Retinal pigment epithelial cell (primary cell): ENCODE data around the gene MPRIP.

ENCODE experiments used
- DNase-seq: peaks from one replicate; pipeline ENCODE4 v3.0.0-alpha.2; 2010; ENCODE audit warnings: low read depth
- H3K4me3 ChIP-seq: 2 replicates; pipeline ENCODE4 v1.5.1; 2011; ENCODE audit warnings: mild to moderate bottlenecking, low read length, control low read depth, moderate library complexity
- CTCF ChIP-seq: conservative IDR thresholded peaks from 2 replicates; pipeline ENCODE4 v1.5.1; 2011; ENCODE audit warnings: low read depth, low read length, control low read depth, inconsistent platforms

Gene MPRIP

GRCh38 chr17:17171186-17171585 is 128.9 kb downstream of the MPRIP start:
- TF ChIP-seq CTCF, result no peak
- no peak overlapping the region for H3K4me3 ChIP-seq
- DNase-seq, result no peak

- TF ChIP-seq CTCF, result peak; percentile 11
- H3K4me3 ChIP-seq, result no peak overlapping the region
- no peak for DNase-seq
These were observed 130.0 kb downstream of the MPRIP start for GRCh38 chr17:17172001-17172939.

GRCh38 chr17:17172990-17173389 is 130.7 kb downstream of the MPRIP start:
- H3K4me3 ChIP-seq, result no peak overlapping the region
- no peak for DNase-seq
- no peak for TF ChIP-seq CTCF

- DNase-seq, result no peak
- no peak overlapping the region for H3K4me3 ChIP-seq
- no peak for TF ChIP-seq CTCF
These were observed 131.7 kb downstream of the MPRIP start for GRCh38 chr17:17173921-17174320.

- no peak overlapping the region for H3K4me3 ChIP-seq
- DNase-seq, result no peak
- no peak for TF ChIP-seq CTCF
These were observed 133.1 kb downstream of the MPRIP start for GRCh38 chr17:17175340-17175739.

GRCh38 chr17:17175917-17176316 is 133.7 kb downstream of the MPRIP start:
- TF ChIP-seq CTCF, result no peak
- H3K4me3 ChIP-seq, result no peak overlapping the region
- no peak for DNase-seq

- no peak overlapping the region for H3K4me3 ChIP-seq
- no peak for TF ChIP-seq CTCF
- no peak for DNase-seq
These were observed 134.1 kb downstream of the MPRIP start for GRCh38 chr17:17176341-17176740.
